Liver (tissue), 9 donors: ENCODE results near the gene ARHGAP30. TPM values are rescaled to one million over a fixed set of nuclear protein-coding genes. Genes with fewer than 3 reads are reported as not detected.

Source experiments
- DNase-seq: peaks from one replicate; pipeline ENCODE4 v3.0.0-alpha.2; 2017; ENCODE audit warnings: low spot score
- H3K27ac ChIP-seq, 2 donors: one replicate each; pipeline ENCODE4 v1.7.0; 2013; ENCODE audit warnings: inconsistent platforms in 2 of 2, low read length in 2 of 2, control low read depth in 1 of 2, low read depth in 1 of 2, mild to moderate bottlenecking in 1 of 2
- H3K27me3 ChIP-seq, 4 donors: one replicate each; pipeline versions ENCODE4 v1.6.1 to v1.7.0; 2013; ENCODE audit warnings: low read length in 3 of 4, inconsistent platforms in 1 of 4, mild to moderate bottlenecking in 1 of 4, moderate library complexity in 1 of 4; ENCODE audit not compliant: control insufficient read depth in 4 of 4, insufficient read depth in 4 of 4
- H3K36me3 ChIP-seq, 4 donors: one replicate each; pipeline versions ENCODE4 v1.6.1 to v1.7.0; 2013; ENCODE audit warnings: low read length in 3 of 4, mild to moderate bottlenecking in 3 of 4, low read depth in 1 of 4, moderate library complexity in 1 of 4; ENCODE audit not compliant: control insufficient read depth in 4 of 4, insufficient read depth in 3 of 4
- H3K4me1 ChIP-seq, 4 donors: one replicate each; pipeline versions ENCODE4 v1.6.1 to v1.7.0; 2013; ENCODE audit warnings: low read length in 3 of 4, mild to moderate bottlenecking in 3 of 4, moderate library complexity in 1 of 4; ENCODE audit not compliant: control insufficient read depth in 4 of 4, insufficient read depth in 4 of 4
- H3K4me3 ChIP-seq, 3 donors: one replicate each; pipeline versions ENCODE4 v1.6.1 to v1.7.0; 2013; ENCODE audit warnings: low read length in 3 of 3, control low read depth in 1 of 3, low read depth in 1 of 3, mild to moderate bottlenecking in 1 of 3
- H3K9ac ChIP-seq, 2 donors: one replicate each; pipeline ENCODE4 v1.7.0; 2013; ENCODE audit warnings: low read length in 2 of 2, mild to moderate bottlenecking in 2 of 2, moderate library complexity in 2 of 2, control low read depth in 1 of 2, low read depth in 1 of 2
- H3K9me3 ChIP-seq, 4 donors: one replicate each; pipeline versions ENCODE4 v1.6.1 to v1.7.0; 2013; ENCODE audit warnings: low read length in 3 of 4; ENCODE audit not compliant: control insufficient read depth in 4 of 4
- ATF3 ChIP-seq: IDR thresholded peaks from 2 replicates; pipeline ENCODE4 v1.6.1; 2016; ENCODE audit warnings: antibody characterized with exemption
- CTCF ChIP-seq: fragments of 150-350 bp; IDR thresholded peaks from 2 replicates; pipeline ENCODE4 v1.5.1; 2017; ENCODE audit warnings: improper control_type of control experiment, low read depth, low read length; ENCODE audit not compliant: missing input control
- EGR1 ChIP-seq, 2 donors: IDR thresholded peaks; 2 replicates each; pipeline ENCODE4 v1.6.1; 2016 to 2018; ENCODE audit warnings: antibody characterized with exemption in 2 of 2, low read depth in 2 of 2
- FOXA1 ChIP-seq: IDR thresholded peaks from 2 replicates; pipeline ENCODE4 v1.6.1; 2016; ENCODE audit warnings: antibody characterized with exemption
- FOXA2 ChIP-seq: IDR thresholded peaks from 2 replicates; pipeline ENCODE4 v1.6.1; 2016; ENCODE audit warnings: antibody characterized with exemption
- GABPA ChIP-seq, 2 donors: IDR thresholded peaks in 1 of 2; conservative IDR thresholded peaks in 1 of 2; 2 replicates each; pipeline ENCODE4 v1.6.1; 2016; ENCODE audit warnings: antibody characterized with exemption in 2 of 2, mild to moderate bottlenecking in 1 of 2, moderate library complexity in 1 of 2
- JUND ChIP-seq, 2 donors: IDR thresholded peaks; 2 replicates each; pipeline ENCODE4 v1.6.1; 2016; ENCODE audit warnings: antibody characterized with exemption in 2 of 2
- NR2F2 ChIP-seq: IDR thresholded peaks from 2 replicates; pipeline ENCODE4 v1.6.1; 2016; ENCODE audit warnings: antibody characterized with exemption
- REST ChIP-seq: IDR thresholded peaks from 2 replicates; pipeline ENCODE4 v1.6.1; 2016; ENCODE audit warnings: antibody characterized with exemption, mild to moderate bottlenecking
- RXRA ChIP-seq, 2 donors: IDR thresholded peaks; 2 replicates each; pipeline ENCODE4 v1.6.1; 2017 to 2018; ENCODE audit warnings: antibody characterized with exemption in 2 of 2, mild to moderate bottlenecking in 1 of 2
- SP1 ChIP-seq: IDR thresholded peaks from 2 replicates; pipeline ENCODE4 v1.6.1; 2018; ENCODE audit warnings: antibody characterized with exemption, mild to moderate bottlenecking
- TAF1 ChIP-seq: conservative IDR thresholded peaks from 2 replicates; pipeline ENCODE4 v1.6.1; 2016; ENCODE audit warnings: antibody characterized with exemption, mild to moderate bottlenecking
- WGBS: extraction: QIAGEN DNeasy Blood & Tissue Kit; methylation state at CpG from one replicate; pipeline ENCODE4 v1.1.7; 2013; 5-methylcytosine and 5-hydroxymethylcytosine counted together
- polyA plus RNA-seq, 2 donors: library from polyadenylated mRNA; stranded (reverse) in 1 of 2; unstranded in 1 of 2; fragments of 200-250 nt in 1 of 2; fragments of >200 nt in 1 of 2; fragmentation: Nextera tagmentation in 1 of 2; extraction: Ambion mirVana in 1 of 2; gene quantifications; one replicate each; pipeline versions ENCODE4 v1.2.1 to v1.2.3, GENCODE V29; 2013 to 2015
- total RNA-seq, 2 donors: library from RNA; depleted of rRNA; stranded (reverse); fragments of >200 nt; gene quantifications; one replicate each; pipeline ENCODE4 v1.2.3, GENCODE V29; 2014
- TF ChIP-seq, protein P1 (sequence below): IDR thresholded peaks from 2 replicates; pipeline ENCODE4 v1.6.1; 2016; ENCODE audit warnings: antibody characterized with exemption
- TF ChIP-seq, protein P2 (sequence below): IDR thresholded peaks from 2 replicates; pipeline ENCODE4 v1.6.1; 2016; ENCODE audit warnings: antibody characterized with exemption
- donor health status: healthy.
- donor health status: healthy.
- donor health status: healthy.
- donor health status: healthy.
- donor health status: healthy.

ARHGAP30 gene
- total and polyA plus RNA-seq, 4 donors, result 1.2 to 8.9 (median 5.0) TPM

- Histone ChIP-seq H3K4me3 (no peak overlapping the region), H3K9me3 (no peaks in the 10 kb centered on the region), H3K9ac (no peak overlapping the region), H3K27ac (no peak overlapping the region), H3K4me1 (peaks cover 2 to 24% (median 11%) of the 10 kb centered on the region in 4 donors), H3K36me3 (peaks cover 0 to 13% (median 5%) of the 10 kb centered on the region in 4 donors), H3K27me3 (no peaks in the 10 kb centered on the region)
- DNase-seq, result no peak
- TF ChIP-seq, protein P1, sequence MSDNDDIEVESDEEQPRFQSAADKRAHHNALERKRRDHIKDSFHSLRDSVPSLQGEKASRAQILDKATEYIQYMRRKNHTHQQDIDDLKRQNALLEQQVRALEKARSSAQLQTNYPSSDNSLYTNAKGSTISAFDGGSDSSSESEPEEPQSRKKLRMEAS, result no peak
- no peak for TF ChIP-seq GABPA (IDR thresholded peaks at IDR 0.05 in 1 of 2, conservative IDR thresholded peaks at IDR 0.05 in 1 of 2)
- no peak for TF ChIP-seq FOXA1
- no peak for TF ChIP-seq JUND (IDR thresholded peaks at IDR 0.05)
- no peak for TF ChIP-seq NR2F2
- no peak for TF ChIP-seq TAF1
- no peak for TF ChIP-seq EGR1 (IDR thresholded peaks at IDR 0.05; ENCODE audit: low read depth in 2 of 2)
- WGBS, result 96% methylated on average over 2 of the region's 2 CpGs
These were observed 26.3 kb upstream of the ARHGAP30 start for GRCh38 chr1:161096015-161096414.

DNA sequence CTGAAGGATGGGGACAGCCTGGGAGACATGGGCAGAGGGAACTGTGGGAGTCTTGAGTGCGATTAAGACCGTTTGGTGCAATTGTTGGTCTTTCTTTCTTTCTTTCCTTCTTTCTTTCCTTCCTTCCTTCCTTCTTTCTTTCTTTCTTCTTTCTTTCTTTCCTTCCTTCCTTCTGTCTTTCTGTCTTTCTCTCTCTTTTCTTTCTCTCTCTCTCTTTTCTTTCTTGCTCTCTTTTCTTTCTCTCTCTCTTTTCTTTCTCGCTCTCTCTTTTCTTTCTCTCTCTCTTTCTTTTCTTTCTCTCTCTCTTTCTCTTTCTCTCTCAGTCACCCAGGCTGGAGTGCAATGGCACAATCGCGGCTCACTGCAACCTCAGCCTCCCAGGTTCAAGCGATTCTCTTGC, 25.5 kb upstream of the ARHGAP30 start:
- TF ChIP-seq FOXA2 (no peak), FOXA1 (no peak), ATF3 (no peak), JUND (IDR thresholded peaks at IDR 0.05) (no peak), REST (no peak), TAF1 (no peak)
- TF ChIP-seq, protein P1, result no peak
- H3K9me3 ChIP-seq, result no peaks in the 10 kb centered on the region
- H3K9ac ChIP-seq, result no peak overlapping the region
- 91% methylated on average over 6 of the region's 6 CpGs for WGBS
- H3K36me3 ChIP-seq, result peaks cover 0 to 7% (median 1%) of the 10 kb centered on the region in 4 donors
- no peak overlapping the region for H3K4me3 ChIP-seq
- no peak for DNase-seq
- no peaks in the 10 kb centered on the region for H3K27me3 ChIP-seq
- H3K27ac ChIP-seq, result no peak overlapping the region
- H3K4me1 ChIP-seq, result peaks cover 2 to 24% (median 11%) of the 10 kb centered on the region in 4 donors

DNA sequence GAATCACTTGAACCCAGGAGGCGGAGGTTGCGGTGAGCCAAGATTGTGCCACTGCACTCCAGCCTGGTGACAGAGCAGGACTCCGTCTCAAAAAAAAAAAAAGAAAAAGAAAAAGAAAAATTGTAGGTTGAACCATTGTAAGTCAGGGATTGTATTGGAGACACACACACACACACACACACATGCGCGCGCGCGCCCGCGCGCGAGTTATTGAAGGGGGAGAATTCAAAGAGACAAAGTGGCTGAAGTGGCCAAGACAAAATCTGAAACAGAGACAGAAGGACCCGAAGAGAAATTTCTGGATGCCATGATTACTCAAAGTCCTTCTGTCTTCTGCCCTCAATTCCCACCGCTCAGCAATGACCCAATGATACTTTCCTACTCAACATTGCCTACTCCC, 24.8 kb upstream of the ARHGAP30 start:
- Histone ChIP-seq H3K36me3 (no peaks in the 10 kb centered on the region), H3K4me1 (peaks cover 2 to 22% (median 11%) of the 10 kb centered on the region in 4 donors), H3K9me3 (no peaks in the 10 kb centered on the region), H3K4me3 (no peak overlapping the region), H3K9ac (no peak overlapping the region), H3K27me3 (no peaks in the 10 kb centered on the region), H3K27ac (no peak overlapping the region)
- 96% methylated on average over 14 of the region's 14 CpGs for WGBS
- no peak for DNase-seq
- TF ChIP-seq ATF3 (no peak), CTCF (no peak), SP1 (no peak), RXRA (IDR thresholded peaks at IDR 0.05) (no peak), NR2F2 (no peak), FOXA2 (no peak), JUND (IDR thresholded peaks at IDR 0.05) (no peak), TAF1 (no peak), FOXA1 (no peak), REST (no peak), GABPA (IDR thresholded peaks at IDR 0.05 in 1 of 2, conservative IDR thresholded peaks at IDR 0.05 in 1 of 2) (no peak)
- TF ChIP-seq, protein P2, sequence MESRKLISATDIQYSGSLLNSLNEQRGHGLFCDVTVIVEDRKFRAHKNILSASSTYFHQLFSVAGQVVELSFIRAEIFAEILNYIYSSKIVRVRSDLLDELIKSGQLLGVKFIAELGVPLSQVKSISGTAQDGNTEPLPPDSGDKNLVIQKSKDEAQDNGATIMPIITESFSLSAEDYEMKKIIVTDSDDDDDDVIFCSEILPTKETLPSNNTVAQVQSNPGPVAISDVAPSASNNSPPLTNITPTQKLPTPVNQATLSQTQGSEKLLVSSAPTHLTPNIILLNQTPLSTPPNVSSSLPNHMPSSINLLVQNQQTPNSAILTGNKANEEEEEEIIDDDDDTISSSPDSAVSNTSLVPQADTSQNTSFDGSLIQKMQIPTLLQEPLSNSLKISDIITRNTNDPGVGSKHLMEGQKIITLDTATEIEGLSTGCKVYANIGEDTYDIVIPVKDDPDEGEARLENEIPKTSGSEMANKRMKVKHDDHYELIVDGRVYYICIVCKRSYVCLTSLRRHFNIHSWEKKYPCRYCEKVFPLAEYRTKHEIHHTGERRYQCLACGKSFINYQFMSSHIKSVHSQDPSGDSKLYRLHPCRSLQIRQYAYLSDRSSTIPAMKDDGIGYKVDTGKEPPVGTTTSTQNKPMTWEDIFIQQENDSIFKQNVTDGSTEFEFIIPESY, result no peak
